CD4-positive, alpha-beta T cell treated with Interleukin-4 for 4 hours (primary cell): ENCODE measurements around the gene B4GALT6.

Experiments
- DNase-seq: peaks from one replicate; pipeline ENCODE4 v3.0.0-alpha.2; 2020

The B4GALT6 gene

GRCh38 chr18:31630549-31630948, 53.8 kb downstream of the B4GALT6 start:
- DNase-seq: no peak

- no peak for DNase-seq
Measured at GRCh38 chr18:31626409-31626808, 58.0 kb downstream of the B4GALT6 start.

DNA sequence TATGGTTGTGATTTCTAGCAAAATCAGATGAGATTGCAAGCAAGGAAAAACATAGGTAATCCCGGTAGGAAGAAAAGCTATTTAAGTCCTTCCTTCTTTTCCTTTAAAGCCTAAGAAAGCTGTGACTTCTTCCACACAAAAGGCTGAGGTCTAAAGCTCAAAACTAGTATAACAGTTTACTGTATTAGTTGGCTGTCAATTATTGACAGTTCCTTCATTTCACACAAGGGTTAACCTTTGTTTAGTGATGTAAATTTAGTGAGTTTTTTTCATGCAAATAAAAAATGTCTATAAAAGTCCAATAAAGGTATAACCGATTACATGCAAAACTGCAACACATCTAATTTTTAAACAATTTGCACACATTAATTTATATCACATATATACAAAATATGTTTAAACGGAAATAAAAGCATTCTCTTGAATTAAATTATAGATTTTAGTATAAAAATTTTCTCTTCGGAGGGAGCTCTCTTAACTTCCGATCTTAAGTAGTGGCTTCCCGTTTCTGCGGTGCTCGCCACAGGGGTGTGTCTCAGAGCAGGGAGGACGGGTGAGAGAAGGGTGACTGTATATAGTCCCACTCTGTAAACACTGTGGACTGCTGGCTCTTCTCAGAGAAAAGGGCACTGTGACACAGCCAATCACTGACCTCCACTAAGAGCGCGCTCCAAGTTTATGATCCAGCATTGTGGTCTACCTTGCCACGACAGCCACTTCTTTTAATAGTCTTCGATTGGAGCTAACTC, 59.3 kb downstream of the B4GALT6 start:
- DNase-seq: no peak

DNA sequence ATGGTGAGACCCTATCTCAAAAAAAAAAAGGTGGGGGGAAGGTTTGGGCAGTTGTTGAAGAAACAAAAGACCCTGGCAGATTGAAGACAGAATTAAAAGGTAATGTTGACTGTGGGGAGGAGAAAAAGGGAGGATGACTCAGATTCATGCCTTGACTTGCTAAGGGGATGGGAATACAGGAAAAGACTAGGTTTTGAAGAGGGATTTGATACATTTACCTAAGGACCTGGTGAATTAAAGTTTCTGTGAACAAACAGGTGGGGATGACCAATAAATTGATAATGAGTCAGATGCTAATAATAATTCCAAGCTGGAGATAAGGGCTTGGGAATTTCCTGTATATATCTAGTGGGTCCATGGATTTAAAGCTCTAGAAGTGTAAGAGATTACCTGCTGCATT, 65.1 kb downstream of the B4GALT6 start:
- DNase-seq: no peak

GRCh38 chr18:31618801-31619200, 65.6 kb downstream of the B4GALT6 start:
- no peak for DNase-seq

DNA sequence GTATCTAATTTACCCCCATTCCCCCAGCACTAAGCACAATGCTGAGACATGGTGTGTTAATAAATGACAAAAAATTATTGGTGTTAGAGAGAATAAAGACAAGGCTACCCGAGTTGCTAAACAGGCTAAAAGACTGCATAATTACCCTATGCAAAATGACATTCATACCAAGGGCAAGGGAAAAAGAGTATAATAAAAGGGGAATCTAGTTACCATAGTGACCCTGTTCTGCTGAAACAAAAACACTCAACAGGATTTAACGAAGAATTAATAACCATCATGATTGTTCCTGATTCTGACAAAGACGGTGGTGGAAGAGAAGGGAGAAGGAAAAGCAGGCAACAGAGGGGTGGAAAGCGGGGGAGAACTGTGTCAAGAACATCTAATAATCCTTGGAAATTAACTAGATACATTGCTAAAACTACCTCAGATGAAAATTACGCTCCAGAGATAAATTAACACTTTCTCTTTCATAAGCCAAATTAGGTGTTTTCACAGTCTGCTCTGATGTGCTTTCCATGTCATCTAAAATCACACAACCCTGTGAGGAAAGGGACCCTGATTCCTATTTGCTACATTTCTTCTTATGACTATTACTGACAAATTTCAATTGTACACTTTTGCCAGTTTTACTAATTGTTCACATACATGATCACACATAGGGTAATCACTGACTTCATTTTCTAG, 67.2 kb downstream of the B4GALT6 start:
- no peak for DNase-seq

GRCh38 chr18:31616586-31616985, 67.8 kb downstream of the B4GALT6 start:
- DNase-seq: no peak

- DNase-seq: no peak
Measured at GRCh38 chr18:31614044-31614443, 70.3 kb downstream of the B4GALT6 start.

DNA sequence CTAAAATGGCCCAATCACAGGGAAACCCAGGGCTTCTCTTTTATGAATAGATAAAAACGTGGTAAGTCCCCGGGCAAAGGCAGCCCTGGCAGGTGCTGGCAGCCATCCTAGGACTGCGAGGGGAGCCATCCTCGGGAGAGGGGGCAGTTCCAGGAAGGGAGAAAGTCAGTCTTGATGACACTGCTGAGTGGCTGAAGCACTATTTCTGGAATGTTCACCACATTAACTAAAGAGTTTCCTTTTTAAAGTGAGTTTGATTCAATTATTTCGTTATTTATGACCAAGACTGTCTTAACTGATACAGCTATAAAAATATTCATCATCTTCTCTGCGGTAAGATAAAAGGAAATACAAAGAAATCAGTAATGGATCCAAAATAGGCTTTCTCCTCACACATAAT, 72.3 kb downstream of the B4GALT6 start:
- DNase-seq: no peak

DNA sequence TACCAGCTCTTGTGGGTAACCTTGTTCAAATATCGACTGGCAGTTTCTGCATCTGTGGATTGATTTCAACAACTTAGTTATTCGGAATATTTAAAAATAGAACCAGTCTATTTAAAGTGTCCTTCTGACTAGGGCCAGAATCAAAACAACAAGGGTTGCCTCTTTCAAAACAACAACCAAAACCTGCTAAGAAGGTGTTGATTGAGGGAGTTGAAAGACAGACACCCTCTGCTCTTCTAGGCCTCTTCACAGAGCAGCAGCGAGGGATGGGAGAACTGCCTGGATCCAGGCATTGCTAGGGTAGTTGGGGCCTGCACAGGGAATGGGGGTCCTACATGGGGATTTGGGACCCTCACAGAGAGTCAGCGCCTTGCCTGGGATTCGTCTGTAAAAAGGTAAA, 72.9 kb downstream of the B4GALT6 start:
- DNase-seq: no peak

- no peak for DNase-seq
Measured at GRCh38 chr18:31610286-31611205, 73.8 kb downstream of the B4GALT6 start.

GRCh38 chr18:31609886-31610285, 74.5 kb downstream of the B4GALT6 start:
- no peak for DNase-seq

DNA sequence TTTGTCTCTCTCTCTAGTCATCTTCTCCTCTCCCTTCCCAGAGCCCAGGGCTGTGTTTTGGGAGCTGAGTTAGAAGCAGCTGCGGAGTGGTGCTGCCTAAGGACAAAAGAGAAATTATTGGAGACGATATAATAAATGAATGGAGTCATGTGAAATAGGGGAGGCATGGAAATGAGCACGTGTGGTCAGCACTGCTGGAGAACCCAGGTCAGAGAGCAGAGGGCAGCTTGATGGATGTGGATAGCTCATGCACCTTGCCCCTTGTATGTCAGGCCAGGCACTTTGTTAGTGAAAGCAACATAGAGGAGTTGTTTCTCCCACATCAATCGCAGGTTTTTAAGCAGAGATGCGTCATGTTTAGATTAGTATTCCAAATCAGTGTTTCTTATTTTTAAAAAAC, 77.0 kb downstream of the B4GALT6 start:
- DNase-seq: no peak

DNA sequence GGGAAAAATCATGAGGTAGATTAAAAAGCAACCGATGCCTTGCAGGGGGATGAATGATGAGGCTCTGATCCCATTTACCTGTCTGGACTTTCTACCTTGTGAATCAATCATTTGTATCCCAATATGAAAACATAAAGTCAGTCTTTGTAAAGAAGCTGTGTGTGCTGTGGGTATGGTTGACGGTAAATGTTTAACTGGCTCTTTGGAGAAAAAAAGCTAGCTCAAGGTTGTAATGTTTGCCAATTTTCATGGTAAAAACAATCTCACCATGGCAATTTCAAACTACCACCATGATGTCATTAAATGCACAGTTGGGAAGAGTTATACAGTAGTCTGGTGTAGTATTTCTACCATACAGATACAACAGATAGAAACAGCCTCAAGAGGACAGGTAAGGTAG, 78.1 kb downstream of the B4GALT6 start:
- no peak for DNase-seq

DNA sequence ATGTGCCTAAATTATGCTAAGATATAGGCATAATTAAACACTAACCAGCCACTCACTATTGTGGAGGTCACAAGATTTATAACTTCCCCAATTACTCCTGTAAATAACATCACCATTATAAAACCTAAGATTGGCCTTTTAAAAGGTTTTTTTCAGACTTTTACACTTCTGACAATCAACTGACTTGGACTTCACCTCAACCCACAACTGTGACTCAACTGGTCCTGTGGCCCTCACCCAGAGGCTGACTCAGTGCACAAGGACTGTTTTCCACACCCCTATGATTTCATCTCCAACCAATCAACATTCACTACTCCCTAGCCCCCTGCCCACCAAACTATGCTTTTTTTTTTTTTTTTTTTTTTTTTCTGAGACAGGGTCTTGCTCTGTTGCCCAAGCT, 81.1 kb downstream of the B4GALT6 start:
- no peak for DNase-seq

GRCh38 chr18:31598021-31598805, 86.2 kb downstream of the B4GALT6 start:
- DNase-seq: no peak

- DNase-seq: no peak
Measured at GRCh38 chr18:31596081-31596872, 88.1 kb downstream of the B4GALT6 start.

DNA sequence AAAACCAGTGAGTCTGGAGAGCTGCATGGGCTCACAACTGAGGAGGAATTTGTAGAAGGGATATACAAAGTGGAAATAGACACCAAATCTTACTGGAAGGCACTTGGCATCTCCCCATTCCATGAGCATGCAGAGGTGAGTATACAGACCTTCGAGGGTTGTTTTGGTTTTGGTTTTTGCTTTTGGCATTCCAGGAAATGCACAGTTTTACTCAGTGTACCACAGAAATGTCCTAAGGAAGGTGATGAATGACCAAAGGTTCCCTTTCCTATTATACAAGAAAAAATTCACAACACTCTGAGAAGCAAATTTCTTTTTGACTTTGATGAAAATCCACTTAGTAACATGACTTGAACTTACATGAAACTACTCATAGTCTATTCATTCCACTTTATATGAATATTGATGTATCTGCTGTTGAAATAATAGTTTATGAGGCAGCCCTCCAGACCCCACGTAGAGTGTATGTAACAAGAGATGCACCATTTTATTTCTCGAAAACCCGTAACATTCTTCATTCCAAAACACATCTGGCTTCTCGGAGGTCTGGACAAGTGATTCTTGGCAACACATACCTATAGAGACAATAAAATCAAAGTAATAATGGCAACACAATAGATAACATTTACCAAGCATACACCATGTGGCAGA, 89.1 kb downstream of the B4GALT6 start:
- DNase-seq: no peak

DNA sequence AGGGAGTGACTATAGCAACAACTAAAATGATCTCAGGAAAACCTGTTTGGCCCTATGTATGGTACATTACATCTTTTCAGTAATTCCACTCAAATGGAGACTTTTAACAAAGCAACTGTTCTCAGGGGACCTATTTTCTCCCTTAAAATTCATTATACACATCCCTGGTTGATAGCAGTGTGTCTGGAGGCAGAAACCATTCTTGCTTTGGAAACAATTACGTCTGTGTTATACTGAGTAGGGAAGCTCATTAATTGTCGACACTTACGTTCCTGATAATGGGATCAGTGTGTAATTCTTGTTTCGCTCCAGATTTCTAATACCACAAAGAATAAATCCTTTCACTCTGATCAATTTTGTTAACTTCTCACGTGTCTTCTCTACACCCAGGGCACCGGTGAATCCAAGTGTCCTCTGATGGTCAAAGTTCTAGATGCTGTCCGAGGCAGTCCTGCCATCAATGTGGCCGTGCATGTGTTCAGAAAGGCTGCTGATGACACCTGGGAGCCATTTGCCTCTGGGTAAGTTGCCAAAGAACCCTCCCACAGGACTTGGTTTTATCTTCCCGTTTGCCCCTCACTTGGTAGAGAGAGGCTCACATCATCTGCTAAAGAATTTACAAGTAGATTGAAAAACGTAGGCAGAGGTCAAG, 91.7 kb downstream of the B4GALT6 start:
- no peak for DNase-seq

GRCh38 chr18:31591628-31592027, 92.8 kb downstream of the B4GALT6 start, which contains the start of gene TTR:
TSS of gene TTR (plus strand) at chr18:31591877. CDS start at chr18:31591903, 26 bp downstream.
- DNase-seq: no peak

GRCh38 chr18:31591113-31591512, 93.3 kb downstream of the B4GALT6 start:
- no peak for DNase-seq
